ENCODE measurements around the gene SLC35F6. TPM values are rescaled to one million over a fixed set of nuclear protein-coding genes. Genes with fewer than 3 reads are reported as not detected.

Gene SLC35F6
- total RNA-seq, result 26.6 TPM

GRCh38 chr2:26764078-26764887 is at the start of gene SLC35F6:
Gene SLC35F6, plus strand, starts transcription at chr2:26764284. Its CDS starts 66 bp downstream, at chr2:26764350.

GRCh38 chr2:26785431-26786206 is 21.5 kb downstream of the SLC35F6 start, which contains the start of gene CENPA:
Gene CENPA, plus strand, starts transcription at chr2:26786056. Its CDS starts 141 bp downstream, at chr2:26786197.

Other genes starting within 250 kb of the SLC35F6 start
- not detected for gene CIB4, start 122.9 kb upstream of the SLC35F6 start, total RNA-seq
- gene KCNK3, start 71.6 kb upstream of the SLC35F6 start, total RNA-seq, result 40.4 TPM
- gene CENPA, start 21.8 kb downstream of the SLC35F6 start, total RNA-seq, result 2.4 TPM
- 40.3 TPM for gene DPYSL5, start 83.8 kb downstream of the SLC35F6 start, total RNA-seq
- gene MAPRE3, start 206.4 kb downstream of the SLC35F6 start, total RNA-seq, result 21.6 TPM

All from camera-type eye (tissue), 1 donor.